ENCODE data around the gene ADGRA3.

The ADGRA3 gene

GRCh38 chr4:22512306-22512705 is 3.6 kb downstream of the ADGRA3 start:
- H3K9me3 ChIP-seq (ENCODE audit: control insufficient read depth, insufficient read depth, low read depth, low read length) = no peaks in the 10 kb centered on the region
- no peaks in the 10 kb centered on the region for H3K36me3 ChIP-seq (ENCODE audit: control insufficient read depth in 2 of 2, insufficient read depth in 1 of 2, low read length in 2 of 2)
- ChIA-PET CTCF (interaction anchor here (0.6 kb wide), 1 partner anchor 1492 kb away, joined by 4 read pairs; no protein-coding TSS in a partner anchor), POLR2A (no interaction called here)
- 0 out of 2 replicates have a peak, but pooled peaks cover 3% of the 10 kb centered on the region for H3K4me1 ChIP-seq (ENCODE audit: control insufficient read depth, insufficient read depth, low read length)
- TF ChIP-seq ZNF660 (tag by site-specific recombination; IDR thresholded peaks at IDR 0.05) = no peak
- no peak for TF ChIP-seq ZBTB6 (tag by site-specific recombination; IDR thresholded peaks at IDR 0.05)
- TF ChIP-seq ZNF548 (tag by site-specific recombination; IDR thresholded peaks at IDR 0.05) = no peak
- H3K4me3 ChIP-seq (ENCODE audit: low read depth, low read length) = no peak overlapping the region
- no peak overlapping the region for H3K27ac ChIP-seq (ENCODE audit: extremely low read depth, low read depth, low read length)

DNA sequence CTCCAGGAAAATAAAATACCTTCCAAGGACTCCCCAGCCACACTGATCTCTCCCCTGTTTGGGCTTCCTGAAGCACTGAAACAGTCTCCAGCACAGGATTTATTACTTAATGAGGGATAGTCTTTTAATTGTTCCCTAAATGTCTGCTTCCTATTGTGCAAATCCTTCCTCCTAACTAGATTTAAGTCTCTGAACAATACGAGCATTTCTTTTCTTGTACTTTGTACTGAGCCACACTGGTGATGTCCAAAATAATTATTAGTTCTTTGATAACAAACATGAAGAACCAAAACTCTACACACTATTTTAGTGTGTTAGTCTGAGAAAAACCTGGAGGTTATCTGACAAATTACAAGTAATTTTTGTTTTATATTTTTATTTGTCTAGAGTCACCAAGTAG is 5.1 kb downstream of the ADGRA3 start:
- ChIA-PET CTCF (no interaction called here), POLR2A (no interaction called here)
- no peak overlapping the region for H3K4me3 ChIP-seq (ENCODE audit: low read depth, low read length)
- H3K4me1 ChIP-seq (ENCODE audit: control insufficient read depth, insufficient read depth, low read length) = 0 out of 2 replicates have a peak, but pooled peaks cover 3% of the 10 kb centered on the region
- H3K36me3 ChIP-seq (ENCODE audit: control insufficient read depth in 2 of 2, insufficient read depth in 1 of 2, low read length in 2 of 2) = no peaks in the 10 kb centered on the region
- no peaks in the 10 kb centered on the region for H3K9me3 ChIP-seq (ENCODE audit: control insufficient read depth, insufficient read depth, low read depth, low read length)
- no peak overlapping the region for H3K27ac ChIP-seq (ENCODE audit: extremely low read depth, low read depth, low read length)
- TF ChIP-seq ZNF707 (tag by site-specific recombination; IDR thresholded peaks at IDR 0.05) = no peak
- no peak for TF ChIP-seq MEIS1 (CRISPR knock-in tag; IDR thresholded peaks at IDR 0.05; ENCODE audit: borderline replicate concordance)
- TF ChIP-seq ZNF133 (tag by site-specific recombination; IDR thresholded peaks at IDR 0.05) = no peak
- no peak for TF ChIP-seq ZNF274 (IDR thresholded peaks at IDR 0.05; ENCODE audit: low read length)
- TF ChIP-seq ZNF274 (tag by site-specific recombination; IDR thresholded peaks at IDR 0.05; ENCODE audit: borderline replicate concordance) = no peak
- TF ChIP-seq REST (tag by site-specific recombination; IDR thresholded peaks at IDR 0.05) = no peak
- no peak for TF ChIP-seq ZNF239 (tag by site-specific recombination; IDR thresholded peaks at IDR 0.05)
- no peak for TF ChIP-seq ZBTB7A (tag by site-specific recombination; IDR thresholded peaks at IDR 0.05; ENCODE audit: low read depth)
- no peak for TF ChIP-seq HOXC10 (CRISPR knock-in tag; IDR thresholded peaks at IDR 0.05)
- TF ChIP-seq BCL11B (tag by site-specific recombination; IDR thresholded peaks at IDR 0.05; ENCODE audit: low read depth) = no peak
- no peak for TF ChIP-seq ZNF518A (tag by site-specific recombination; conservative IDR thresholded peaks at IDR 0.05; ENCODE audit: low read depth)
- TF ChIP-seq FEZF1 (tag by site-specific recombination; IDR thresholded peaks at IDR 0.05) = no peak
- no peak for TF ChIP-seq SCRT1 (tag by site-specific recombination; IDR thresholded peaks at IDR 0.05; ENCODE audit: borderline replicate concordance)
- no peak for TF ChIP-seq HOXA7 (CRISPR knock-in tag; IDR thresholded peaks at IDR 0.05; ENCODE audit: borderline replicate concordance)
- TF ChIP-seq ZNF654 (tag by site-specific recombination; IDR thresholded peaks at IDR 0.05; ENCODE audit: low read depth) = no peak
- no peak for TF ChIP-seq ZNF354C (tag by site-specific recombination; IDR thresholded peaks at IDR 0.05; ENCODE audit: borderline replicate concordance, low read depth)
- no peak for TF ChIP-seq REPIN1 (tag by site-specific recombination; IDR thresholded peaks at IDR 0.05; ENCODE audit: low read depth)
- TF ChIP-seq ZBTB20 (tag by site-specific recombination; IDR thresholded peaks at IDR 0.05) = no peak
- no peak for TF ChIP-seq ZFP69B (tag by site-specific recombination; IDR thresholded peaks at IDR 0.05)
- no peak for TF ChIP-seq ZBTB44 (tag by site-specific recombination; IDR thresholded peaks at IDR 0.05)

Measured in HEK293 (cell line).